Measurements from ENCODE around the gene OR6B3. TPM values are rescaled to one million over a fixed set of nuclear protein-coding genes. Genes with fewer than 3 reads are reported as not detected.

OR6B3 gene
- total RNA-seq, 2 donors from 2014 or later, result not detected

DNA sequence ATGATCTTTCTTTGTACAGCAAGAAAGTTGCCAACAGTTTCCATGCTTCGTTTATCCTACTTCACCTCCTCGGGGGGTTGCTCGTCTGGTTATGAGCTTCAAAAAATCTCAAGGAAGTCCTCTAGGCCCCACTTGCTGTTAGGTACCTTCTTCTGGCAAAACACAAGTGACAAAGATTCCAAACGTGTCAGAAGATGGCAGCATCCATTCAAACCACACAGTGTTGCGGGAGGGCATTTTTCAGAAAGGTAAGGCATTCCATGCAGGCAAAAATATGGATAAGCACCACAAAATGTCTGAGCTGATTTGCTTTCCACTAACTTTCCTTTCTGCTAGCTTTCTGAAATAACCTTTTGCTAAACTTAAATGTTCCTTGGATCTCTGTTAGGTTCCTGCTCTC, 13.2 kb upstream of the OR6B3 start:
- no peaks in the 10 kb centered on the region for H3K4me1 ChIP-seq
- peaks cover 0 to 11% of the 10 kb centered on the region in 2 donors for H3K9me3 ChIP-seq
- no peak for DNase-seq (ENCODE audit: low spot score)
- no peak overlapping the region for H3K27ac ChIP-seq
- TF ChIP-seq, protein P1, sequence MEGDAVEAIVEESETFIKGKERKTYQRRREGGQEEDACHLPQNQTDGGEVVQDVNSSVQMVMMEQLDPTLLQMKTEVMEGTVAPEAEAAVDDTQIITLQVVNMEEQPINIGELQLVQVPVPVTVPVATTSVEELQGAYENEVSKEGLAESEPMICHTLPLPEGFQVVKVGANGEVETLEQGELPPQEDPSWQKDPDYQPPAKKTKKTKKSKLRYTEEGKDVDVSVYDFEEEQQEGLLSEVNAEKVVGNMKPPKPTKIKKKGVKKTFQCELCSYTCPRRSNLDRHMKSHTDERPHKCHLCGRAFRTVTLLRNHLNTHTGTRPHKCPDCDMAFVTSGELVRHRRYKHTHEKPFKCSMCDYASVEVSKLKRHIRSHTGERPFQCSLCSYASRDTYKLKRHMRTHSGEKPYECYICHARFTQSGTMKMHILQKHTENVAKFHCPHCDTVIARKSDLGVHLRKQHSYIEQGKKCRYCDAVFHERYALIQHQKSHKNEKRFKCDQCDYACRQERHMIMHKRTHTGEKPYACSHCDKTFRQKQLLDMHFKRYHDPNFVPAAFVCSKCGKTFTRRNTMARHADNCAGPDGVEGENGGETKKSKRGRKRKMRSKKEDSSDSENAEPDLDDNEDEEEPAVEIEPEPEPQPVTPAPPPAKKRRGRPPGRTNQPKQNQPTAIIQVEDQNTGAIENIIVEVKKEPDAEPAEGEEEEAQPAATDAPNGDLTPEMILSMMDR (IDR thresholded peaks at IDR 0.05), result no peak
- H3K36me3 ChIP-seq, result no peaks in the 10 kb centered on the region
- no peak overlapping the region for H3K4me3 ChIP-seq
- no peaks in the 10 kb centered on the region for H3K27me3 ChIP-seq

DNA sequence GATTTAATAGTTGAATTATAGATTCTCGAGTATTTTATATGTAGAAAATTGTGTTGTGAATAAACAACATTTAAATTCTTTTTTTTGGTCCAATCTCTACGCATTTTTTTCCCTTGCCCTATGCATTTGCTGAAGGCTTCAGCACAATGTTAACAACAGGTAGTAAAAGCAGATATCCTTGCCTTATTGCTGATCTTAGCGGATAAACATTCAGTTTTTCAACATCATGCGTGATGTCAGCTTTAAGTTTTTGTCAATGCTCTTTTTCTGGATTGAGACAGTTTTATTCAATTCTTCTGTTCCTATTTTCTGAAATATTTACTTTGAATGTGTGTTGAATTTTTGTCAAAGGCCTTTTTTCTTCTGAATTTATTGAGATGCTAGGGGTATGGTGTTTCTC, 11.6 kb upstream of the OR6B3 start:
- H3K27me3 ChIP-seq, result no peaks in the 10 kb centered on the region
- TF ChIP-seq, protein P1 (IDR thresholded peaks at IDR 0.05), result no peak
- no peak for DNase-seq (ENCODE audit: low spot score)
- no peaks in the 10 kb centered on the region for H3K4me1 ChIP-seq
- H3K36me3 ChIP-seq, result no peaks in the 10 kb centered on the region
- H3K9me3 ChIP-seq, result peaks cover 0 to 11% of the 10 kb centered on the region in 2 donors
- no peak overlapping the region for H3K4me3 ChIP-seq
- no peak overlapping the region for H3K27ac ChIP-seq

DNA sequence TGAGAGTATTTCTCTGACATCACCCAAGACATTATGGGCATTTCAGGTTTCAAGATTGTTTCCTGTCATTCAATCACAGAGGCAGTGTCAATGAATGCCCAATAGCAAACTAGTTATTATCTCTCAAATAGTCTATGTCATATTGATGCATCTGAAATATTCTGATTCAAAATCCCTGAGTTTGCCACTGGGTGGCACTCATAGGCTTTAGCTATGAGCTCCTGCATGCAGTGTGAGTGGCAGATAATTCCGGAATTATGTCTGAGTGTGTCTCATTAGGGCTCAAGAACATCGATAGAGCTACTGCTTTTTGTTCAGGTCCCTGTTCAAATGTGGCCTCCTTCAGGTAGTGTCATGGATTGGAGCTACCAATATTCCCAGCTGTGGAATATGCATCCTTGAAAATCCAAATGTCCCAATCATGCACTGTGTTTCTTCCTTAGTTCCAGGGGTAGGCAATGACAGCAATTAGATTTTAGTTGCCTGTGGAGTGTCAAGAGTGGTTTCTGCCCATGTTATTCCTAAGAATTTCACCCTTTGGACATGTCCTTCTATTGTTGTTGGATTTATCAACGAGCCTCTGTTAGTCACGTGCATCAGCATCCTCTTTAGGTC, 7.8 kb upstream of the OR6B3 start:
- Histone ChIP-seq H3K27ac (no peak overlapping the region), H3K4me1 (no peaks in the 10 kb centered on the region), H3K9me3 (peaks cover 0 to 5% of the 10 kb centered on the region in 2 donors), H3K4me3 (no peak overlapping the region), H3K27me3 (no peaks in the 10 kb centered on the region), H3K36me3 (no peaks in the 10 kb centered on the region)
- TF ChIP-seq, protein P1 (IDR thresholded peaks at IDR 0.05), result peak; percentile 34 to 67
- no peak for DNase-seq (ENCODE audit: low spot score)

DNA sequence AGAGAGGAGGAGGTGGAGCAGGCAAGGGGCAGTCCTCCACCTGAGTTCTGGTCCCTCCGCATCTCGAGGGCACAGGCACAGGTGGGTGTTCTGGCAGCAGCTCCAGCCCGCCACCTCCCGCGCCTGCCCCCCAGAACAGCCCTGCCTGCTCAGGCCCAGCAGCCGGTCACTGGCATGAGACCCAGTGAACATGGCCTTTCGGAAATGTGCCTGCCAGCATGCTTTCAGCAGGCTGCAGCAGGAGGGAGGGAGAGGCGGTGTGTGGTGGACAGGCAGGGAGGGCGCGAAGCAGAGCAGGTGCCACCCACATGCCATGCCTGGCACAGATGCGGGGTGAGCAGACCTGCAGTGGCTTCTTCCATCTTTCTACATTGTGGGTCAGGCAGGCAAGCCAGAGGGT, 3.4 kb upstream of the OR6B3 start:
- no peak for DNase-seq (ENCODE audit: low spot score)
- TF ChIP-seq, protein P1 (IDR thresholded peaks at IDR 0.05), result no peak
- no peak overlapping the region for H3K4me3 ChIP-seq
- no peak overlapping the region for H3K27ac ChIP-seq
- no peaks in the 10 kb centered on the region for H3K9me3 ChIP-seq
- H3K4me1 ChIP-seq, result no peaks in the 10 kb centered on the region
- no peaks in the 10 kb centered on the region for H3K27me3 ChIP-seq
- H3K36me3 ChIP-seq, result no peaks in the 10 kb centered on the region

DNA sequence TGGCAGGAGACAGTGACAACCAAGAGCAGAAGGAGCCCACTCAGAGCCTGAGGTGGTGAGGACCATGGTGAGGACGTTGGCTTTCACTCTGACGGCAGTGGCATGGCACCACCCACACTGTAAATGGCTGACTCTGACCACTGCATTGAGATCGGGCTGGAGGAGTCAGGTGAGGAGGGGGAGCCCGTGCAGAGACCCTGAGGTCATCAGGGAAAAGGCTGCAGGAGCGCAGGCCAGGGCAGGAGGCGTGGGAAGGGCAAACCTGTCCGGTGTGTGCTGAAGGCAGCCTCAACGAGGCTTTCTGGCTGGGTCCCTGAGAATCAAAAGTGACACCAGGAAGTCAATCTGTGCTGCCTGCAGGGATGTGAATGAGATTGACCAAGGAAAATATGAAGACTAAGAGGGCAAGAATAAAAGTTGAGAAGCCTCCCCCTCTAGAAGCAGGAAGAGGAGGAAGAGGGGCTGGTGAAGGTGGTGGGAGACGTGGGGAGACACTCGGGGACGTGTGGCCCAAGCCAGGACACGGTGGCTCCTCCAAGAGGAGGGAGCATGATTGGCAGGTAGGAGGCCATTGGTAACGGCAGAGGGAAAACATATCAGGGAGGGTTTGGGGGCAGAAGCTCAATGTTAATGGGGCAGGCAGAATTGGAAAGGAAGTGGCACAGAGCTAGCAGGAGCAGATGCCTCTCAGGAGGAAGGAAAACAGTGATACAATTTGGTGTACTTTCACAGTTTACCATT, 2.0 kb upstream of the OR6B3 start:
- H3K36me3 ChIP-seq, result no peaks in the 10 kb centered on the region
- H3K27ac ChIP-seq, result no peak overlapping the region
- H3K9me3 ChIP-seq, result no peaks in the 10 kb centered on the region
- peaks cover 0 to 3% of the 10 kb centered on the region in 2 donors for H3K27me3 ChIP-seq
- H3K4me1 ChIP-seq, result no peaks in the 10 kb centered on the region
- TF ChIP-seq, protein P1 (IDR thresholded peaks at IDR 0.05), result no peak
- DNase-seq (ENCODE audit: low spot score), result no peak
- H3K4me3 ChIP-seq, result no peak overlapping the region
